Keratinocyte (primary cell): ENCODE data around the gene ITGB5. TPM values are rescaled to one million over a fixed set of nuclear protein-coding genes. Genes with fewer than 3 reads are reported as not detected.

ENCODE experiments used
- DNase-seq: peaks from one replicate; pipeline ENCODE4 v3.0.0-alpha.2; 2011; ENCODE audit warnings: low read depth, missing footprints, low spot score
- FAIRE-seq: peaks from 2 replicates; lab custom pipeline; 2011; peaks lifted over from hg19 to GRCh38; lab: Jason Lieb, UNC
- H2AFZ ChIP-seq: 2 replicates; pipeline ENCODE4 v1.6.0; 2012; ENCODE audit warnings: low read length, control low read depth, inconsistent platforms; ENCODE audit not compliant: control insufficient read depth
- H3K27ac ChIP-seq: 2 replicates; pipeline ENCODE4 v1.5.1; 2011; ENCODE audit warnings: low read length; ENCODE audit not compliant: control insufficient read depth, insufficient read depth
- H3K27me3 ChIP-seq: 3 replicates; pipeline ENCODE4 v1.6.0; 2011; ENCODE audit warnings: low read length; ENCODE audit not compliant: control insufficient read depth, insufficient read depth; ENCODE audit errors: extremely low read depth
- H3K36me3 ChIP-seq, 2 experiments: 2 replicates in 1 of 2; 3 replicates in 1 of 2; pipeline ENCODE4 v1.5.1; 2011; ENCODE audit warnings: low read length in 2 of 2, mild to moderate bottlenecking in 1 of 2; ENCODE audit not compliant: control insufficient read depth in 2 of 2, insufficient read depth in 2 of 2; ENCODE audit errors: extremely low read depth in 1 of 2
- H3K4me1 ChIP-seq: 3 replicates; pipeline ENCODE4 v1.5.1; 2011; ENCODE audit warnings: low read length; ENCODE audit not compliant: control insufficient read depth, insufficient read depth; ENCODE audit errors: extremely low read depth
- H3K4me2 ChIP-seq: 3 replicates; pipeline ENCODE4 v1.6.0; 2011; ENCODE audit warnings: low read depth, low read length; ENCODE audit not compliant: control insufficient read depth, insufficient read depth; ENCODE audit errors: extremely low read depth
- H3K4me3 ChIP-seq, 3 experiments: fragments of 200-600 bp in 1 of 3; sonication (generic) in 1 of 3; 2 replicates in 2 of 3; 3 replicates in 1 of 3; pipeline ENCODE4 v1.5.1; 2011 to 2016; ENCODE audit warnings: low read length in 3 of 3, mild to moderate bottlenecking in 3 of 3, control low read depth in 2 of 3, inconsistent platforms in 1 of 3, low read depth in 1 of 3, mixed read lengths in 1 of 3, mixed run types in 1 of 3, moderate library complexity in 1 of 3; ENCODE audit not compliant: control insufficient read depth in 2 of 3, insufficient read depth in 2 of 3; ENCODE audit errors: extremely low read depth in 1 of 3
- H3K79me2 ChIP-seq: 2 replicates; pipeline ENCODE4 v1.6.0; 2012; ENCODE audit warnings: low read length; ENCODE audit not compliant: control insufficient read depth, insufficient read depth
- H3K9ac ChIP-seq: 3 replicates; pipeline ENCODE4 v1.6.0; 2011; ENCODE audit warnings: low read length; ENCODE audit not compliant: control insufficient read depth, insufficient read depth; ENCODE audit errors: extremely low read depth
- H3K9me1 ChIP-seq: 3 replicates; pipeline ENCODE4 v1.6.0; 2011; ENCODE audit warnings: low read length; ENCODE audit not compliant: control insufficient read depth, insufficient read depth; ENCODE audit errors: extremely low read depth
- H3K9me3 ChIP-seq: 2 replicates; pipeline ENCODE4 v1.5.1; 2012; ENCODE audit warnings: low read depth, low read length; ENCODE audit not compliant: control insufficient read depth
- H4K20me1 ChIP-seq: 3 replicates; pipeline ENCODE4 v1.6.0; 2011; ENCODE audit warnings: low read length; ENCODE audit not compliant: control insufficient read depth, insufficient read depth; ENCODE audit errors: extremely low read depth
- CTCF ChIP-seq, 3 experiments: IDR thresholded peaks in 1 of 3; conservative IDR thresholded peaks in 1 of 3; optimal IDR thresholded peaks in 1 of 3; 2 replicates in 2 of 3; 3 replicates in 1 of 3; pipeline versions ENCODE3 to v1.5.1; 2011; ENCODE audit warnings: low read length in 3 of 3, mild to moderate bottlenecking in 3 of 3, moderate library complexity in 2 of 3, control low read depth in 1 of 3, inconsistent platforms in 1 of 3; ENCODE audit not compliant: insufficient read depth in 2 of 3; ENCODE audit errors: extremely low read depth in 1 of 3
- EZH2 ChIP-seq: IDR thresholded peaks from one replicate; pipeline ENCODE4 v1.6.1; 2012; ENCODE audit warnings: inconsistent platforms, mild to moderate bottlenecking, low read length, moderate library complexity
- dilution Hi-C: fragments of 300-500 bp; cut with MboI; formaldehyde crosslinking; loops from one replicate; pipeline ENCODE4 v1.7.0; 2020; ENCODE audit warnings: low sequenced_read_pairs; ENCODE audit not compliant: extremely low pct_ligation_motif_present
- polyA plus RNA-seq, 5 experiments: library from polyadenylated mRNA; depleted of rRNA in 3 of 5; stranded (reverse) in 3 of 5; stranded (forward) in 1 of 5; unstranded in 1 of 5; fragments of >200 nt; gene quantifications; 1 replicate in 1 of 5; 2 replicates in 3 of 5; 3 replicates in 1 of 5; pipeline versions ENCODE4 v1.2.1 to v1.2.3, GENCODE V29; 2011 to 2012; ENCODE audit warnings: missing spikeins in 2 of 5, low read depth in 1 of 5, low replicate concordance in 1 of 5

ITGB5 gene
- polyA plus RNA-seq, 1 donor (not counting 4 experiments of a cell fraction or from before 2014, with no cell fraction given), result 136 TPM

GRCh38 chr3:124881976-124882697, 5.0 kb downstream of the ITGB5 start:
- Histone ChIP-seq H4K20me1 (no peaks in the 10 kb centered on the region), H3K9me3 (no peaks in the 10 kb centered on the region), H3K79me2 (peaks cover 67% of the 10 kb centered on the region), H3K9me1 (no peaks in the 10 kb centered on the region), H3K4me2 (no peak overlapping the region), H3K27ac (no peak overlapping the region), H3K36me3 (peaks cover 0 to 12% of the 10 kb centered on the region in 2 experiments), H3K4me1 (peaks cover 70% of the 10 kb centered on the region), H3K27me3 (no peaks in the 10 kb centered on the region), H3K9ac (no peak overlapping the region), H3K4me3 (no peak overlapping the region), H2AFZ (no peak overlapping the region)
- FAIRE-seq (peak; percentile 43), DNase-seq (no peak)
- TF ChIP-seq EZH2 (no peak), CTCF (optimal IDR thresholded peaks at IDR 0.05 in 1 of 3, IDR thresholded peaks at IDR 0.05 in 1 of 3, conservative IDR thresholded peaks at IDR 0.05 in 1 of 3; ENCODE audit: extremely low read depth in 1 of 3, insufficient read depth in 2 of 3, low read length in 3 of 3) (no peak)
- dilution Hi-C loops, result no loop called here

DNA sequence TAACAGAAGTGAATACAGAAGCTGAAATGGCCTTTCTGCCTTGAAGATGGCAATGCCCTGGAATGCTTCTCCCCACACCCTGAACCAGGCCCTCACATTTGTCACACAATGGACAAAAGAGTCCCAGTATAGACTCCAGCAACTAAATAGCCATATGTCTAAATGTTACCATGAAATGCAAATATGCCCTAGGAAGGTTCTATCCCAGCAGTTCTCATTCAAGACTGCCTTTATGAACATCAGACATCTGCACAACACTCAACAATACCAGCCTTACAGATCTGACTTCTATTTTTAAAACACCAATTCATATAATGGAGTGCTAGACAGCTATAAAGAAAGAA, 7.9 kb downstream of the ITGB5 start:
- dilution Hi-C loops, result no loop called here
- H3K9me3 ChIP-seq, result no peaks in the 10 kb centered on the region
- H4K20me1 ChIP-seq, result no peaks in the 10 kb centered on the region
- peak overlapping the region in 1 of 3 experiments; percentile 0 for H3K4me3 ChIP-seq
- H3K27me3 ChIP-seq, result no peaks in the 10 kb centered on the region
- H3K27ac ChIP-seq, result peak overlapping the region; percentile 73
- peaks cover 0 to 12% of the 10 kb centered on the region in 2 experiments for H3K36me3 ChIP-seq
- peaks cover 73% of the 10 kb centered on the region for H3K79me2 ChIP-seq
- peaks cover 66% of the 10 kb centered on the region for H3K4me1 ChIP-seq
- no peak overlapping the region for H2AFZ ChIP-seq
- H3K4me2 ChIP-seq, result peak overlapping the region; percentile 72
- FAIRE-seq (peak; percentile 17), DNase-seq (no peak)
- no peak for TF ChIP-seq EZH2
- TF ChIP-seq CTCF (optimal IDR thresholded peaks at IDR 0.05 in 1 of 3, IDR thresholded peaks at IDR 0.05 in 1 of 3, conservative IDR thresholded peaks at IDR 0.05 in 1 of 3; ENCODE audit: extremely low read depth in 1 of 3, insufficient read depth in 2 of 3, low read length in 3 of 3), result no peak
- no peaks in the 10 kb centered on the region for H3K9me1 ChIP-seq
- H3K9ac ChIP-seq, result no peak overlapping the region
